GM19463 (cell line): ENCODE measurements around the gene SIPA1.
"Not testable (repeated sequence)": the region's sequence is repeated elsewhere in the genome, so short reads cannot be mapped to it uniquely, and the experiment has no call there.

ENCODE experiments used
- ATAC-seq: cut with Tn5 transposase; IDR thresholded peaks from one replicate; pipeline ENCODE4 v1.9.1; 2021; ENCODE audit warnings: mild to moderate bottlenecking, moderate library complexity; ENCODE audit not compliant: unreplicated experiment

SIPA1 gene

GRCh38 chr11:65622011-65622410 is 15.9 kb upstream of the SIPA1 start:
- ATAC-seq, result no peak

GRCh38 chr11:65623177-65623576 is 14.7 kb upstream of the SIPA1 start:
- ATAC-seq, result no peak

GRCh38 chr11:65623852-65624616 is 13.9 kb upstream of the SIPA1 start:
- ATAC-seq, result no peak

- ATAC-seq, result no peak
Observed at GRCh38 chr11:65624931-65625627, 12.8 kb upstream of the SIPA1 start.

GRCh38 chr11:65625628-65626342 is 12.1 kb upstream of the SIPA1 start:
- no peak for ATAC-seq

- ATAC-seq, result no peak
Observed at GRCh38 chr11:65627202-65627601, 10.7 kb upstream of the SIPA1 start.

- ATAC-seq, result no peak
Observed at GRCh38 chr11:65629579-65629978, 8.3 kb upstream of the SIPA1 start.

GRCh38 chr11:65630215-65630614 is 7.7 kb upstream of the SIPA1 start:
- ATAC-seq, result no peak

GRCh38 chr11:65633390-65634108 is 4.4 kb upstream of the SIPA1 start:
- ATAC-seq, result no peak

- no peak for ATAC-seq
Observed at GRCh38 chr11:65634109-65634436, 3.8 kb upstream of the SIPA1 start.

GRCh38 chr11:65634440-65634839 is 3.5 kb upstream of the SIPA1 start:
- no peak for ATAC-seq

GRCh38 chr11:65634905-65635731 is 2.8 kb upstream of the SIPA1 start:
- ATAC-seq, result no peak

GRCh38 chr11:65636108-65637031 is 1.5 kb upstream of the SIPA1 start:
- ATAC-seq, result no peak

GRCh38 chr11:65637032-65637557 is 806 bp upstream of the SIPA1 start:
- no peak for ATAC-seq

GRCh38 chr11:65639228-65639597 is 1.3 kb downstream of the SIPA1 start:
- ATAC-seq, result not testable (repeated sequence)

- peak; percentile 36 for ATAC-seq
Observed at GRCh38 chr11:65639623-65640482, 2.0 kb downstream of the SIPA1 start.

GRCh38 chr11:65640483-65641296 is 2.8 kb downstream of the SIPA1 start:
- no peak for ATAC-seq
